GM12891 (cell line): ENCODE results near the gene AGER.

ENCODE experiments used
- POLR2A ChIP-seq: IDR thresholded peaks from 2 replicates; pipeline ENCODE4 v1.6.1; 2011; ENCODE audit warnings: low read depth, low read length, control low read depth
- POLR2AphosphoS5 ChIP-seq: IDR thresholded peaks from 2 replicates; pipeline ENCODE4 v1.6.1; 2011; ENCODE audit warnings: low read depth, low read length, control low read depth
- POU2F2 ChIP-seq: IDR thresholded peaks from 2 replicates; pipeline ENCODE4 v1.6.1; 2011; ENCODE audit warnings: low read depth, mild to moderate bottlenecking, control low read depth, low read length, moderate library complexity

DNA sequence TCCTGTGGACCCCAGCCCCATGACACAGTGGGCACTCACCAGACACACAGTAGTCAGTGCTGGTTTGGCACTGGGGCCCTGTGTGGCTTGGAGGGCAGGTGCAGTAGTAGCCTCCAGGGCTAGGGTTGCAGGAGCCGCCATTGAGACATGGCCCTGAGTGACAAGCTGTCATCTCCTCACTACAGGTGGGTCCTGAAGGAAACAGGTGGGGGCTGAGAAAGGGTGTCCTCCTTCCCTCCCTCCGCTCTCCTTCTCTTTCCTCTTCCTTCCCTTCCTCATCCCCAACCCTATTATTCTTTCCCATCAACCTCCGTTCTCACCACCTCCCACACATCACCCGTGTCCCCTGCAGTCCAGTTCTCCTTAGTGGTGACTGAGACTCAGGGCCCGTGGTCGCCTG lies 29.6 kb upstream of the AGER start:
- TF ChIP-seq POLR2A = no peak
- TF ChIP-seq POLR2AphosphoS5 = no peak
- no peak for TF ChIP-seq POU2F2
